Keratinocyte (primary cell): ENCODE results near the gene LYPD1.

Experiments used
- EZH2 ChIP-seq: IDR thresholded peaks from one replicate; pipeline ENCODE4 v1.6.1; 2012; ENCODE audit warnings: inconsistent platforms, mild to moderate bottlenecking, low read length, moderate library complexity
- TF ChIP-seq, protein P1 (sequence below), 3 experiments: IDR thresholded peaks in 1 of 3; conservative IDR thresholded peaks in 1 of 3; optimal IDR thresholded peaks in 1 of 3; 2 replicates in 2 of 3; 3 replicates in 1 of 3; pipeline versions ENCODE3 to v1.5.1; 2011; ENCODE audit warnings: low read length in 3 of 3, mild to moderate bottlenecking in 3 of 3, moderate library complexity in 2 of 3, control low read depth in 1 of 3, inconsistent platforms in 1 of 3; ENCODE audit not compliant: insufficient read depth in 2 of 3; ENCODE audit errors: extremely low read depth in 1 of 3

DNA sequence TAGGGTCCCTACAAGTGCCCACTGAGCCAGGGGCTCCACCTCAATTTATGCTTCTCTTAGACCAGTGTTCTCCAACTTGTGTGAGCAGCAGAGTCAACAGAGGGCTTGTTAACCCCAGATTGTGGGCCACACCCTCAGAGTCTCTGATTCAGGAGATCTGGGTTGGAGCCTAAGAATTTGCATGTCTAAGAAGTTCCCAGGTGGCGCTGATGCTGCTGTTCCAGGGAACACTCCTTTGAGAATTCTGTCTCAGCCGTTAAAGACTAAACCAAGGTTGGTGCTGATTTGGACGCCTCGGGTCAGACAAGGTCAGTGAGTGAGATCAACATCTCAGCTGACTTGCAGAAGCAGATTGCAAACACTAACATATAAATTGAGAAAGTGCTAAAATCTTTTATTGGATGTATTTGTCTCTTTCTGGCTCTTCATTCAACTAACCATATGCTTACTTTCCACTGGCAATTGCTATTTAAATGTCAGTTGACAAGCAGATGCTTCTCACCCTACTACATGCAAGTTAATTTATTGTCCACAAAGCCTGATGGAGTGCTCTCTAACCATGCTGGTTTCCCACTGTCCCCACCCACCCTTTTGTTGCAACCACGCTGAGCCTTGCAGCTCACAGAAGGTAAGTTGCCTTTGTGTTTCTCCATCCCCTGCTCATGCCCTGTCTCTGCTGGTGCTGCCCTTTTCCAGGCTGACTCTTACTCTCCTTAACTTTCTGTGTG lies 31.5 kb downstream of the LYPD1 start:
- TF ChIP-seq, protein P1, sequence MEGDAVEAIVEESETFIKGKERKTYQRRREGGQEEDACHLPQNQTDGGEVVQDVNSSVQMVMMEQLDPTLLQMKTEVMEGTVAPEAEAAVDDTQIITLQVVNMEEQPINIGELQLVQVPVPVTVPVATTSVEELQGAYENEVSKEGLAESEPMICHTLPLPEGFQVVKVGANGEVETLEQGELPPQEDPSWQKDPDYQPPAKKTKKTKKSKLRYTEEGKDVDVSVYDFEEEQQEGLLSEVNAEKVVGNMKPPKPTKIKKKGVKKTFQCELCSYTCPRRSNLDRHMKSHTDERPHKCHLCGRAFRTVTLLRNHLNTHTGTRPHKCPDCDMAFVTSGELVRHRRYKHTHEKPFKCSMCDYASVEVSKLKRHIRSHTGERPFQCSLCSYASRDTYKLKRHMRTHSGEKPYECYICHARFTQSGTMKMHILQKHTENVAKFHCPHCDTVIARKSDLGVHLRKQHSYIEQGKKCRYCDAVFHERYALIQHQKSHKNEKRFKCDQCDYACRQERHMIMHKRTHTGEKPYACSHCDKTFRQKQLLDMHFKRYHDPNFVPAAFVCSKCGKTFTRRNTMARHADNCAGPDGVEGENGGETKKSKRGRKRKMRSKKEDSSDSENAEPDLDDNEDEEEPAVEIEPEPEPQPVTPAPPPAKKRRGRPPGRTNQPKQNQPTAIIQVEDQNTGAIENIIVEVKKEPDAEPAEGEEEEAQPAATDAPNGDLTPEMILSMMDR (optimal IDR thresholded peaks at IDR 0.05 in 1 of 3, IDR thresholded peaks at IDR 0.05 in 1 of 3, conservative IDR thresholded peaks at IDR 0.05 in 1 of 3; ENCODE audit: extremely low read depth in 1 of 3, insufficient read depth in 2 of 3, low read length in 3 of 3): peak in 1 of 3 experiments; percentile 3
- no peak for TF ChIP-seq EZH2
